Neural progenitor cell (in vitro differentiated cells): ENCODE results near the gene TBCEL.

ENCODE experiments used
- EZH2 ChIP-seq: fragments of 200-600 bp; sonication (generic); IDR thresholded peaks from 2 replicates; pipeline ENCODE4 v1.6.1; 2017; ENCODE audit warnings: antibody characterized with exemption, mild to moderate bottlenecking, moderate library complexity
- EZH2phosphoT487 ChIP-seq: fragments of 200-600 bp; sonication (generic); IDR thresholded peaks from 2 replicates; pipeline ENCODE4 v1.6.1; 2017; ENCODE audit warnings: antibody characterized with exemption
- TF ChIP-seq, protein P1 (sequence below): fragments of 200-600 bp; sonication (generic); IDR thresholded peaks from 2 replicates; pipeline ENCODE4 v1.5.1; 2017; ENCODE audit warnings: antibody characterized with exemption, mild to moderate bottlenecking

DNA sequence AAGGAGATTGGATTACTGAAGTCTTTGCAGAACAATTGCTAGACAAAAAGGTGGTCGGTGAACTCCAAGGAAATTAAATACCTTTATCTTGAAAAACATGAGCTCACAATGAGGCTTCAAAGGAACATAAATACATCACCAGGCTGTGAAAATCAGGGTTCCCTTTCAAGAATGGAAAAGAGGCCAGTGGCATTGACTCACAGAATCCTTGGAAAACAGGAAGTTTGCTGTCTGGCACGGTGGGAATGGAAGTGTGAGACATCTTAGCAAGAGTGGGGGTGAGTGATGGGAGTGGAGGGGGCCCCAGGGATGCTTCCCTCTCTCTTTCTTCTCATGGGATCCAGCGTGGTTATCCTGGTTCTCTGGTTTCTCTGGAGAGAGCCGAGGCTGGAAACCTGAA lies 48.9 kb upstream of the TBCEL start:
- TF ChIP-seq EZH2phosphoT487 (no peak), EZH2 (no peak)
- TF ChIP-seq, protein P1, sequence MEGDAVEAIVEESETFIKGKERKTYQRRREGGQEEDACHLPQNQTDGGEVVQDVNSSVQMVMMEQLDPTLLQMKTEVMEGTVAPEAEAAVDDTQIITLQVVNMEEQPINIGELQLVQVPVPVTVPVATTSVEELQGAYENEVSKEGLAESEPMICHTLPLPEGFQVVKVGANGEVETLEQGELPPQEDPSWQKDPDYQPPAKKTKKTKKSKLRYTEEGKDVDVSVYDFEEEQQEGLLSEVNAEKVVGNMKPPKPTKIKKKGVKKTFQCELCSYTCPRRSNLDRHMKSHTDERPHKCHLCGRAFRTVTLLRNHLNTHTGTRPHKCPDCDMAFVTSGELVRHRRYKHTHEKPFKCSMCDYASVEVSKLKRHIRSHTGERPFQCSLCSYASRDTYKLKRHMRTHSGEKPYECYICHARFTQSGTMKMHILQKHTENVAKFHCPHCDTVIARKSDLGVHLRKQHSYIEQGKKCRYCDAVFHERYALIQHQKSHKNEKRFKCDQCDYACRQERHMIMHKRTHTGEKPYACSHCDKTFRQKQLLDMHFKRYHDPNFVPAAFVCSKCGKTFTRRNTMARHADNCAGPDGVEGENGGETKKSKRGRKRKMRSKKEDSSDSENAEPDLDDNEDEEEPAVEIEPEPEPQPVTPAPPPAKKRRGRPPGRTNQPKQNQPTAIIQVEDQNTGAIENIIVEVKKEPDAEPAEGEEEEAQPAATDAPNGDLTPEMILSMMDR: no peak
